Keratinocyte (primary cell): ENCODE measurements around the gene TLCD3B. TPM values are rescaled to one million over a fixed set of nuclear protein-coding genes. Genes with fewer than 3 reads are reported as not detected.

ENCODE experiments used
- DNase-seq: peaks from one replicate; pipeline ENCODE4 v3.0.0-alpha.2; 2011; ENCODE audit warnings: low read depth, missing footprints, low spot score
- FAIRE-seq: peaks from 2 replicates; lab custom pipeline; 2011; peaks lifted over from hg19 to GRCh38; lab: Jason Lieb, UNC
- H2AFZ ChIP-seq: 2 replicates; pipeline ENCODE4 v1.6.0; 2012; ENCODE audit warnings: low read length, control low read depth, inconsistent platforms; ENCODE audit not compliant: control insufficient read depth
- H3K27ac ChIP-seq: 2 replicates; pipeline ENCODE4 v1.5.1; 2011; ENCODE audit warnings: low read length; ENCODE audit not compliant: control insufficient read depth, insufficient read depth
- H3K27me3 ChIP-seq: 3 replicates; pipeline ENCODE4 v1.6.0; 2011; ENCODE audit warnings: low read length; ENCODE audit not compliant: control insufficient read depth, insufficient read depth; ENCODE audit errors: extremely low read depth
- H3K36me3 ChIP-seq, 2 experiments: 2 replicates in 1 of 2; 3 replicates in 1 of 2; pipeline ENCODE4 v1.5.1; 2011; ENCODE audit warnings: low read length in 2 of 2, mild to moderate bottlenecking in 1 of 2; ENCODE audit not compliant: control insufficient read depth in 2 of 2, insufficient read depth in 2 of 2; ENCODE audit errors: extremely low read depth in 1 of 2
- H3K4me1 ChIP-seq: 3 replicates; pipeline ENCODE4 v1.5.1; 2011; ENCODE audit warnings: low read length; ENCODE audit not compliant: control insufficient read depth, insufficient read depth; ENCODE audit errors: extremely low read depth
- H3K4me2 ChIP-seq: 3 replicates; pipeline ENCODE4 v1.6.0; 2011; ENCODE audit warnings: low read depth, low read length; ENCODE audit not compliant: control insufficient read depth, insufficient read depth; ENCODE audit errors: extremely low read depth
- H3K4me3 ChIP-seq, 3 experiments: fragments of 200-600 bp in 1 of 3; sonication (generic) in 1 of 3; 2 replicates in 2 of 3; 3 replicates in 1 of 3; pipeline ENCODE4 v1.5.1; 2011 to 2016; ENCODE audit warnings: low read length in 3 of 3, mild to moderate bottlenecking in 3 of 3, control low read depth in 2 of 3, inconsistent platforms in 1 of 3, low read depth in 1 of 3, mixed read lengths in 1 of 3, mixed run types in 1 of 3, moderate library complexity in 1 of 3; ENCODE audit not compliant: control insufficient read depth in 2 of 3, insufficient read depth in 2 of 3; ENCODE audit errors: extremely low read depth in 1 of 3
- H3K79me2 ChIP-seq: 2 replicates; pipeline ENCODE4 v1.6.0; 2012; ENCODE audit warnings: low read length; ENCODE audit not compliant: control insufficient read depth, insufficient read depth
- H3K9ac ChIP-seq: 3 replicates; pipeline ENCODE4 v1.6.0; 2011; ENCODE audit warnings: low read length; ENCODE audit not compliant: control insufficient read depth, insufficient read depth; ENCODE audit errors: extremely low read depth
- H3K9me1 ChIP-seq: 3 replicates; pipeline ENCODE4 v1.6.0; 2011; ENCODE audit warnings: low read length; ENCODE audit not compliant: control insufficient read depth, insufficient read depth; ENCODE audit errors: extremely low read depth
- H3K9me3 ChIP-seq: 2 replicates; pipeline ENCODE4 v1.5.1; 2012; ENCODE audit warnings: low read depth, low read length; ENCODE audit not compliant: control insufficient read depth
- H4K20me1 ChIP-seq: 3 replicates; pipeline ENCODE4 v1.6.0; 2011; ENCODE audit warnings: low read length; ENCODE audit not compliant: control insufficient read depth, insufficient read depth; ENCODE audit errors: extremely low read depth
- EZH2 ChIP-seq: IDR thresholded peaks from one replicate; pipeline ENCODE4 v1.6.1; 2012; ENCODE audit warnings: inconsistent platforms, mild to moderate bottlenecking, low read length, moderate library complexity
- dilution Hi-C: fragments of 300-500 bp; cut with MboI; formaldehyde crosslinking; loops from one replicate; pipeline ENCODE4 v1.7.0; 2020; ENCODE audit warnings: low sequenced_read_pairs; ENCODE audit not compliant: extremely low pct_ligation_motif_present
- polyA plus RNA-seq, 5 experiments: library from polyadenylated mRNA; depleted of rRNA in 3 of 5; stranded (reverse) in 3 of 5; stranded (forward) in 1 of 5; unstranded in 1 of 5; fragments of >200 nt; gene quantifications; 1 replicate in 1 of 5; 2 replicates in 3 of 5; 3 replicates in 1 of 5; pipeline versions ENCODE4 v1.2.1 to v1.2.3, GENCODE V29; 2011 to 2012; ENCODE audit warnings: missing spikeins in 2 of 5, low read depth in 1 of 5, low replicate concordance in 1 of 5
- TF ChIP-seq, protein P1 (sequence below), 3 experiments: IDR thresholded peaks in 1 of 3; conservative IDR thresholded peaks in 1 of 3; optimal IDR thresholded peaks in 1 of 3; 2 replicates in 2 of 3; 3 replicates in 1 of 3; pipeline versions ENCODE3 to v1.5.1; 2011; ENCODE audit warnings: low read length in 3 of 3, mild to moderate bottlenecking in 3 of 3, moderate library complexity in 2 of 3, control low read depth in 1 of 3, inconsistent platforms in 1 of 3; ENCODE audit not compliant: insufficient read depth in 2 of 3; ENCODE audit errors: extremely low read depth in 1 of 3

Gene TLCD3B
- polyA plus RNA-seq, 1 donor (not counting 4 experiments of a cell fraction or from before 2014, with no cell fraction given), result not detected

DNA sequence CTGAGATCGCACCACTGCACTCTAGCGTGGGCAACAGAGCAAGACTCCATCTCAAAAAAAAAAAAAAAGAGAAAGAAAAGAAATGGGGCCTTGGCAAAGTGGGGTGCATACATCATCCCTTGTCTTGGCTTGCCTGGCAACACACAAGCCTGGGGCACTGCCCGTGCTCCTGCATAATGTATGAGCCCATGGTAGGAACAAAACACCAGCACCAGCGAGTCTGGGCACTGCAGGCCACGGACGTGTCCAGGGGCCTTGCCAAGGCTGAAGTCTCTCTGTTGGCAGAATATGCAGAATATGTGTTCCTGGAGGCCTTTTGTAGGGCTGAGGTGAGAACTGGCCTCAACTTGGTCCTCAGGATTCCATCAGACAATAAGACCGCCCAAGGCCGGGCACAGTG is 18.8 kb upstream of the TLCD3B start:
- H3K79me2 ChIP-seq, result peaks cover 2% of the 10 kb centered on the region
- peaks cover 21% of the 10 kb centered on the region for H3K4me1 ChIP-seq
- H3K27ac ChIP-seq, result no peak overlapping the region
- no peaks in the 10 kb centered on the region for H3K36me3 ChIP-seq
- no peaks in the 10 kb centered on the region for H3K9me1 ChIP-seq
- no peaks in the 10 kb centered on the region for H4K20me1 ChIP-seq
- dilution Hi-C loops, result no loop called here
- no peaks in the 10 kb centered on the region for H3K27me3 ChIP-seq
- TF ChIP-seq, protein P1, sequence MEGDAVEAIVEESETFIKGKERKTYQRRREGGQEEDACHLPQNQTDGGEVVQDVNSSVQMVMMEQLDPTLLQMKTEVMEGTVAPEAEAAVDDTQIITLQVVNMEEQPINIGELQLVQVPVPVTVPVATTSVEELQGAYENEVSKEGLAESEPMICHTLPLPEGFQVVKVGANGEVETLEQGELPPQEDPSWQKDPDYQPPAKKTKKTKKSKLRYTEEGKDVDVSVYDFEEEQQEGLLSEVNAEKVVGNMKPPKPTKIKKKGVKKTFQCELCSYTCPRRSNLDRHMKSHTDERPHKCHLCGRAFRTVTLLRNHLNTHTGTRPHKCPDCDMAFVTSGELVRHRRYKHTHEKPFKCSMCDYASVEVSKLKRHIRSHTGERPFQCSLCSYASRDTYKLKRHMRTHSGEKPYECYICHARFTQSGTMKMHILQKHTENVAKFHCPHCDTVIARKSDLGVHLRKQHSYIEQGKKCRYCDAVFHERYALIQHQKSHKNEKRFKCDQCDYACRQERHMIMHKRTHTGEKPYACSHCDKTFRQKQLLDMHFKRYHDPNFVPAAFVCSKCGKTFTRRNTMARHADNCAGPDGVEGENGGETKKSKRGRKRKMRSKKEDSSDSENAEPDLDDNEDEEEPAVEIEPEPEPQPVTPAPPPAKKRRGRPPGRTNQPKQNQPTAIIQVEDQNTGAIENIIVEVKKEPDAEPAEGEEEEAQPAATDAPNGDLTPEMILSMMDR (optimal IDR thresholded peaks at IDR 0.05 in 1 of 3, IDR thresholded peaks at IDR 0.05 in 1 of 3, conservative IDR thresholded peaks at IDR 0.05 in 1 of 3; ENCODE audit: extremely low read depth in 1 of 3, insufficient read depth in 2 of 3, low read length in 3 of 3), result no peak
- no peak for TF ChIP-seq EZH2
- no peak overlapping the region for H3K4me2 ChIP-seq
- H3K9ac ChIP-seq, result no peak overlapping the region
- H3K4me3 ChIP-seq, result no peak overlapping the region
- no peak for FAIRE-seq
- no peak for DNase-seq
- H2AFZ ChIP-seq, result no peak overlapping the region
- H3K9me3 ChIP-seq, result no peaks in the 10 kb centered on the region

DNA sequence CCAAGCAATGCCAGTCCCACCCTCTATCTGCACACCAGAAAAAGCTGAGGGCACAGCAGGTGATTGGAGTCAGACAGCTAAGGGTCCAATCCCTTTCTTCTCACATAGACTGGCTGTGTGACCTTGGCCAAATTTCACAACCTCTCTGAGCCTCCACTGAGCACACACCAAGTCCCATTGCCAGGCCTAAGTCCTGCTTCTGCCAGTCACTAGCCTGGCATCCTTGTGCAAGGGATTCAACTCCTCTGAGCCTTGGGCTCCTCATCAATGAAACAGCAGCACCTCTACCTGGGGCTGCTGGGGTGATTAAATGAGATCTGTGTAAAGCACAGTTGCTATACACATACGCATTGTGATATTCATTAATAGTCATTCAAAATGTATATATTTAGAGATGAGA is 15.5 kb upstream of the TLCD3B start:
- Histone ChIP-seq H3K4me3 (no peak overlapping the region), H2AFZ (no peak overlapping the region), H3K27me3 (no peaks in the 10 kb centered on the region), H3K27ac (no peak overlapping the region), H3K79me2 (no peaks in the 10 kb centered on the region), H3K4me2 (no peak overlapping the region), H3K36me3 (no peaks in the 10 kb centered on the region), H3K4me1 (peaks cover 3% of the 10 kb centered on the region), H4K20me1 (no peaks in the 10 kb centered on the region), H3K9ac (no peak overlapping the region), H3K9me3 (no peaks in the 10 kb centered on the region), H3K9me1 (no peaks in the 10 kb centered on the region)
- no peak for DNase-seq
- no peak for FAIRE-seq
- no peak for TF ChIP-seq EZH2
- TF ChIP-seq, protein P1 (optimal IDR thresholded peaks at IDR 0.05 in 1 of 3, IDR thresholded peaks at IDR 0.05 in 1 of 3, conservative IDR thresholded peaks at IDR 0.05 in 1 of 3; ENCODE audit: extremely low read depth in 1 of 3, insufficient read depth in 2 of 3, low read length in 3 of 3), result no peak
- dilution Hi-C loops, result no loop called here
